GM18951 (cell line): ENCODE results near the gene CABLES1.
"Not testable (repeated sequence)": the region's sequence is repeated elsewhere in the genome, so short reads cannot be mapped to it uniquely, and the experiment has no call there.

Source experiments
- POLR2A ChIP-seq: IDR thresholded peaks from 4 replicates; pipeline ENCODE4 v1.6.1; 2011; ENCODE audit warnings: mild to moderate bottlenecking; ENCODE audit not compliant: insufficient read length, insufficient read depth; ENCODE audit errors: extremely low read depth
- in situ Hi-C: fragments of 300-500 bp; cut with MboI; formaldehyde crosslinking; loops from one replicate; pipeline ENCODE4 v1.12.0; 2022; ENCODE audit warnings: low sequenced_read_pairs, mixed read lengths, inconsistent platforms; ENCODE audit not compliant: unreplicated experiment

Gene CABLES1

GRCh38 chr18:23283916-23284430 is 148.7 kb downstream of the CABLES1 start:
- in situ Hi-C loops, result no loop called here
- TF ChIP-seq POLR2A, result no peak

- in situ Hi-C loops, result no loop called here
- TF ChIP-seq POLR2A, result no peak
These were observed 149.3 kb downstream of the CABLES1 start for GRCh38 chr18:23284629-23285028.

DNA sequence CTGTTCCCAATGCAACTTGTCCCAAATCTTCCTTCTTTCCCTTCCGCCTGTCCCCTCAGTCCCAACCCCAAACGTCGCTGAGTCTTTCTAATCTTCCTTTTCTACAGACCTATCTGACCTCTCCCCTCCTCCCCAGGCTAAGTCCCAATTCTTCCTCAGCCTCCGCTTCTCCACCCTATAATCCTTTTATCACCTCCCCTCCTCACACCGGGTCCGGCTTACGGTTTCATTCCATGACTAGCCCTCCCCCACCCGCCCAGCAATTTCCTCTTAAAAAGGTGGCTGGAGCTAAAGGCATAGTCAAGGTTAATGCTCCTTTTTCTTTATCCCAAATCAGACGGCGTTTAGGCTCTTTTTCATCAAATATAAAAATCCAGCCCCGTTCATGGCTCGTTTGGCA is 150.3 kb downstream of the CABLES1 start:
- in situ Hi-C loops, result not testable (repeated sequence)

GRCh38 chr18:23291456-23292205 is 156.3 kb downstream of the CABLES1 start:
- no peak for TF ChIP-seq POLR2A
- in situ Hi-C loops, result no loop called here

DNA sequence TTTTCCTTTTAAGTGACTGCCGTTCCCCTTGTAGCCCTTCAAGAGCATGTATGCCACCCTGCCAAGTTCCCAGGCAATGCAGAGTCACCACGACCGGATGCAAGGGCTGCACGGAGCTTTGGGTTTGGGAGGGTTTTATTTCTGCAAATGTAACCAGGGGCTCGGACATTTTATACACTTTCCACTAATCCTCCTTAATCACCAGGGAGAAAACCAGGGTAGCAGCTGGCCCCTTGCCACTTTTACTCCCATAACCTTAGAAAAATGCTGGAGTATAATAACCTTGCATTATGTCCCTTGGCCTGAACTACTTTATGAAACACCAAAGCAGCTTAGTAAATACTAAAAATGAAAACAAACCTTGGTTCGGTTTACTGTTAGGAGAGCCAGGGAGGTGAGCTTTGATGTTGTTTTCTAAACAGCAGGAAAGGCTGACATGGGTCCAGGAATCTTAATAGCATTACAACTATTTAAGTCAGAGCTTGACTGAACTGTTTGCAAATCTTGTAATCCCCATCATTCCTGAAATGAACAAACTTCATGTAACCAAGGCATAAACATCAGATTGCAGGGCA is 165.0 kb downstream of the CABLES1 start:
- in situ Hi-C loops, result no loop called here
- no peak for TF ChIP-seq POLR2A

- no peak for TF ChIP-seq POLR2A
- in situ Hi-C loops, result no loop called here
These were observed 166.7 kb downstream of the CABLES1 start for GRCh38 chr18:23301972-23302371.

GRCh38 chr18:23302511-23302850 is 167.2 kb downstream of the CABLES1 start:
- in situ Hi-C loops, result no loop called here

GRCh38 chr18:23302851-23303527 is 167.7 kb downstream of the CABLES1 start:
- in situ Hi-C loops, result no loop called here
- TF ChIP-seq POLR2A, result no peak

More at GRCh38 chr18:23302511-23302850, 167.2 kb downstream of the CABLES1 start:
- TF ChIP-seq POLR2A, result no peak

- TF ChIP-seq POLR2A, result no peak
- in situ Hi-C loops, result no loop called here
These were observed 171.5 kb downstream of the CABLES1 start for GRCh38 chr18:23306822-23307221.

DNA sequence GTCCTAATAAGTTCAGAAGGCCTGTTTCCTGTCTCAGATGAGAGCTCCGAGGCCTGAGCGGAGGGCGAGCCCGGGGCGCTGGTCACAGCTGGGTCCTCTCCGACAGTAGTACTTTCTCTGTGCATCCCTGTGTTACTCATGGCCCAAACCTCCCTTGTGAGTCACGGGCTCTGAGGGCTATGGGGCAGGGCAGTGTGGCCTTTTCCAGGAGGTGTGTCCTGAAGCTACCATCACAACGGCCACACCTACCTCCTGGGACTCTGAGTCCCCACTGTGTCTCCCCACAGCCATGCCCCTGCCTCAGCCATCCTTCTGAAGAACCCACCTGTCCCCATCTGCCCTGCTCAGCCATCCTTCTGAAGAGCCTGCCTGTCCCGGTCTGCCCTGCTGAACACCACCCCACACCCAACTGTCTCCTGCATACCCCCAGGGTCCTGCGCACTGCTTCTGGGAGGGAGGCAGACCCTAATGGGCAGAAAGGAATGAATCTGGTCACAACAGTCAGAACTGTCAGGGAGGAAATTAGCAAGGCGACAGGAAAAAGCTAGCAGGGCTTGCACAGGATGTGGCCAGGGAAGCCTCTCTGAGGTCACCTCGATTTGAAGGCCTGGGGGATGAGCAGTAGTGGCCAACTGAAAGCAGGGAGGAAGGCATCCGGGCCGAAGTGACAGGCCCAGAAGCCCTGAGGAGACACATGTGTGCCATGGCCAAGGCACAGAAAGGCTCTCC is 172.4 kb downstream of the CABLES1 start:
- no peak for TF ChIP-seq POLR2A
- in situ Hi-C loops, result no loop called here
